OCI-LY7 (cell line): ENCODE results near the gene TGFBR3.

Source experiments
- CTCF ChIP-seq: fragments of 200-600 bp; sonication (generic); conservative IDR thresholded peaks from 2 replicates; pipeline ENCODE4 v1.5.1; 2014; ENCODE audit warnings: mild to moderate bottlenecking, antibody characterized with exemption, low read length, moderate library complexity, mixed read lengths
- EZH2phosphoT487 ChIP-seq: fragments of 200-600 bp; sonication (generic); IDR thresholded peaks from 2 replicates; pipeline ENCODE4 v1.6.1; 2018; ENCODE audit warnings: low read depth, borderline replicate concordance, mild to moderate bottlenecking, mixed run types, antibody characterized with exemption, low read length, moderate library complexity, mixed read lengths

GRCh38 chr1:91741301-91741700, 144.7 kb downstream of the TGFBR3 start:
- TF ChIP-seq CTCF (no peak), EZH2phosphoT487 (no peak)
